Testis (tissue), 2 donors: ENCODE measurements around the gene CREG2.

Source experiments
- POLR2A ChIP-seq: fragments of 450-650 bp; IDR thresholded peaks from one replicate; pipeline ENCODE4 v1.6.1; 2017; ENCODE audit warnings: antibody characterized with exemption, mild to moderate bottlenecking, moderate library complexity
- TF ChIP-seq, protein P1 (sequence below), 3 experiments: fragments of 450-650 bp in 2 of 3; fragments of 200-600 bp in 1 of 3; sonication (generic) in 1 of 3; IDR thresholded peaks; one replicate each; pipeline ENCODE4 v1.5.1; 2016 to 2019; ENCODE audit warnings: antibody characterized with exemption in 3 of 3, mild to moderate bottlenecking in 2 of 3, moderate library complexity in 1 of 3

DNA sequence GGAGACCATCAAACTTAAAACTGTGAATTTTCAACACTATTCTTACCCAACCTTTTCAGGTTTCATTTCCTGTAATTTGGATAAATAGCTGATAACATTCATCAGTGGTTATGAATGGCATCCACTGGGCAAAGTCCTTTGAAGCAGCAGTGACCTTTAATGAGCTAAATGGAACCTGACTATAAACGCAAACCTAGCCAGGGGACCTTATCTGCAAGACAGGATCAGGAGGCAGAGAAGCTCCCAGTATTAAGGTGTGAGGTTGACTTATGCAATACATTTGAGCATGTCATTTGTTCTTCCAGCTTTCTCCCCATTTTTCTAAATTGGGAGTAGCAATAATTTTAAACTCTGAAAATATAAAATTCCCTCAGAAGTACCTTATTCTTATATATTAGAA is 38.4 kb downstream of the CREG2 start:
- TF ChIP-seq, protein P1, sequence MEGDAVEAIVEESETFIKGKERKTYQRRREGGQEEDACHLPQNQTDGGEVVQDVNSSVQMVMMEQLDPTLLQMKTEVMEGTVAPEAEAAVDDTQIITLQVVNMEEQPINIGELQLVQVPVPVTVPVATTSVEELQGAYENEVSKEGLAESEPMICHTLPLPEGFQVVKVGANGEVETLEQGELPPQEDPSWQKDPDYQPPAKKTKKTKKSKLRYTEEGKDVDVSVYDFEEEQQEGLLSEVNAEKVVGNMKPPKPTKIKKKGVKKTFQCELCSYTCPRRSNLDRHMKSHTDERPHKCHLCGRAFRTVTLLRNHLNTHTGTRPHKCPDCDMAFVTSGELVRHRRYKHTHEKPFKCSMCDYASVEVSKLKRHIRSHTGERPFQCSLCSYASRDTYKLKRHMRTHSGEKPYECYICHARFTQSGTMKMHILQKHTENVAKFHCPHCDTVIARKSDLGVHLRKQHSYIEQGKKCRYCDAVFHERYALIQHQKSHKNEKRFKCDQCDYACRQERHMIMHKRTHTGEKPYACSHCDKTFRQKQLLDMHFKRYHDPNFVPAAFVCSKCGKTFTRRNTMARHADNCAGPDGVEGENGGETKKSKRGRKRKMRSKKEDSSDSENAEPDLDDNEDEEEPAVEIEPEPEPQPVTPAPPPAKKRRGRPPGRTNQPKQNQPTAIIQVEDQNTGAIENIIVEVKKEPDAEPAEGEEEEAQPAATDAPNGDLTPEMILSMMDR (IDR thresholded peaks at IDR 0.05), result no peak
- TF ChIP-seq POLR2A, result no peak
